Adipose tissue (tissue), 3 donors: ENCODE results near the gene FBLN5. TPM values are rescaled to one million over a fixed set of nuclear protein-coding genes. Genes with fewer than 3 reads are reported as not detected.

Experiments
- H3K27ac ChIP-seq: one replicate; pipeline ENCODE4 v1.5.1; 2013; ENCODE audit warnings: low read depth, low read length
- WGBS, 3 donors: extraction: QIAGEN DNeasy Blood & Tissue Kit; methylation state at CpG; one replicate each; pipeline ENCODE4 v1.1.7; 2013; 5-methylcytosine and 5-hydroxymethylcytosine counted together
- polyA plus RNA-seq, 3 donors: library from polyadenylated mRNA; stranded (reverse); fragments of 200-250 nt; gene quantifications; one replicate each; pipeline ENCODE4 v1.2.3, GENCODE V29; 2013
- donor health status: healthy with polysubstance abuse.
- donor health status: Bipolar disorder and iron deficiency.
- donor health status: healthy.

The FBLN5 gene
- polyA plus RNA-seq, 3 donors, result 24.0 to 229 (median 120) TPM

- H3K27ac ChIP-seq, result no peak overlapping the region
- 71 to 76% (median 71%) methylated on average over 3 of the region's 3 CpGs for WGBS, 3 donors
Measured at GRCh38 chr14:91891721-91892220, 55.7 kb downstream of the FBLN5 start.

- WGBS, 3 donors, result 94 to 96% (median 95%) methylated on average over 5 of the region's 5 CpGs
Measured at GRCh38 chr14:91891101-91891500, 56.4 kb downstream of the FBLN5 start.

GRCh38 chr14:91890291-91890749 is 57.2 kb downstream of the FBLN5 start:
- no peak overlapping the region for H3K27ac ChIP-seq
- 30 to 37% (median 34%) methylated on average over 5 of the region's 5 CpGs for WGBS, 3 donors

More at GRCh38 chr14:91891101-91891500, 56.4 kb downstream of the FBLN5 start:
- no peak overlapping the region for H3K27ac ChIP-seq

GRCh38 chr14:91889477-91890211 is 57.9 kb downstream of the FBLN5 start:
- peak overlapping the region; percentile 31 for H3K27ac ChIP-seq
- 20 to 59% (median 45%) methylated on average over 13 of the region's 13 CpGs for WGBS, 3 donors

- WGBS, 3 donors, result 76 to 87% (median 79%) methylated on average over 10 of the region's 10 CpGs
- H3K27ac ChIP-seq, result no peak overlapping the region
Measured at GRCh38 chr14:91888641-91889476, 58.6 kb downstream of the FBLN5 start.

GRCh38 chr14:91886961-91887360 is 60.5 kb downstream of the FBLN5 start:
- WGBS, 3 donors, result 93 to 97% (median 96%) methylated on average over 8 of the region's 8 CpGs

GRCh38 chr14:91885839-91886238 is 61.7 kb downstream of the FBLN5 start:
- WGBS, 3 donors, result 58 to 82% (median 59%) methylated on average over 4 of the region's 4 CpGs

More at GRCh38 chr14:91886961-91887360, 60.5 kb downstream of the FBLN5 start:
- H3K27ac ChIP-seq, result no peak overlapping the region

GRCh38 chr14:91885113-91885712 is 62.3 kb downstream of the FBLN5 start:
- 68 to 88% (median 77%) methylated on average over 4 of the region's 4 CpGs for WGBS, 3 donors
- no peak overlapping the region for H3K27ac ChIP-seq

More at GRCh38 chr14:91885839-91886238, 61.7 kb downstream of the FBLN5 start:
- H3K27ac ChIP-seq, result no peak overlapping the region

- 54 to 72% (median 67%) methylated on average over 6 of the region's 6 CpGs for WGBS, 3 donors
- peak overlapping the region; percentile 11 for H3K27ac ChIP-seq
Measured at GRCh38 chr14:91884664-91885063, 62.8 kb downstream of the FBLN5 start.

- WGBS, 3 donors, result 66 to 90% (median 68%) methylated on average over 9 of the region's 9 CpGs
- H3K27ac ChIP-seq, result no peak overlapping the region
Measured at GRCh38 chr14:91883753-91884152, 63.7 kb downstream of the FBLN5 start.

- WGBS, 3 donors, result 74 to 83% (median 75%) methylated on average over 4 of the region's 4 CpGs
- no peak overlapping the region for H3K27ac ChIP-seq
Measured at GRCh38 chr14:91882776-91883175, 64.7 kb downstream of the FBLN5 start.

GRCh38 chr14:91882369-91882768 is 65.1 kb downstream of the FBLN5 start:
- no peak overlapping the region for H3K27ac ChIP-seq
- 66 to 73% (median 71%) methylated on average over 5 of the region's 5 CpGs for WGBS, 3 donors

GRCh38 chr14:91879196-91879595 is 68.3 kb downstream of the FBLN5 start:
- WGBS, 3 donors, result 62 to 83% (median 75%) methylated on average over 6 of the region's 6 CpGs
- no peak overlapping the region for H3K27ac ChIP-seq

- no peak overlapping the region for H3K27ac ChIP-seq
Measured at GRCh38 chr14:91878274-91878673, 69.2 kb downstream of the FBLN5 start.

GRCh38 chr14:91877376-91877915 is 70.0 kb downstream of the FBLN5 start:
- WGBS, 3 donors, result 66 to 83% (median 73%) methylated on average over 13 of the region's 13 CpGs
- no peak overlapping the region for H3K27ac ChIP-seq

More at GRCh38 chr14:91878274-91878673, 69.2 kb downstream of the FBLN5 start:
- WGBS, 3 donors, result 98% methylated on average over 5 of the region's 5 CpGs

GRCh38 chr14:91876492-91876891 is 71.0 kb downstream of the FBLN5 start:
- 74 to 96% (median 93%) methylated on average over 6 of the region's 6 CpGs for WGBS, 3 donors
- no peak overlapping the region for H3K27ac ChIP-seq

GRCh38 chr14:91875525-91876286 is 71.8 kb downstream of the FBLN5 start:
- no peak overlapping the region for H3K27ac ChIP-seq
- WGBS, 3 donors, result 38 to 87% (median 80%) methylated on average over 9 of the region's 9 CpGs
